Sigmoid colon (tissue), 3 donors: Measurements from ENCODE around the gene YKT6.

Source experiments
- CTCF ChIP-seq, 4 experiments: fragments of 450-650 bp in 3 of 4; fragments of 200-600 bp in 1 of 4; IDR thresholded peaks; one replicate each; pipeline ENCODE4 v1.5.1; 2016 to 2019; ENCODE audit warnings: antibody characterized with exemption in 4 of 4, mild to moderate bottlenecking in 3 of 4, moderate library complexity in 2 of 4
- POLR2A ChIP-seq, 2 donors: fragments of 450-650 bp; IDR thresholded peaks; one replicate each; pipeline ENCODE4 v1.6.1; 2016; ENCODE audit warnings: antibody characterized with exemption in 2 of 2, mild to moderate bottlenecking in 2 of 2, moderate library complexity in 2 of 2

GRCh38 chr7:44154703-44155102 is 46.1 kb upstream of the YKT6 start:
- no peak for TF ChIP-seq POLR2A (IDR thresholded peaks at IDR 0.05)
- no peak for TF ChIP-seq CTCF (IDR thresholded peaks at IDR 0.05)
